Stimulated activated CD4-positive, alpha-beta T cell treated with anti-CD3 and anti-CD28 coated beads, Interleukin-4, amount 100 ng/mL, for 4 hours (primary cell): ENCODE data around the gene TOR2A.
A peak's percentile ranks its signal among the peaks of the same experiment; 100 is the strongest.

Source experiments
- DNase-seq, 2 experiments: peaks; one replicate each; pipeline ENCODE4 v3.0.0-alpha.2; 2020

The TOR2A gene

DNA sequence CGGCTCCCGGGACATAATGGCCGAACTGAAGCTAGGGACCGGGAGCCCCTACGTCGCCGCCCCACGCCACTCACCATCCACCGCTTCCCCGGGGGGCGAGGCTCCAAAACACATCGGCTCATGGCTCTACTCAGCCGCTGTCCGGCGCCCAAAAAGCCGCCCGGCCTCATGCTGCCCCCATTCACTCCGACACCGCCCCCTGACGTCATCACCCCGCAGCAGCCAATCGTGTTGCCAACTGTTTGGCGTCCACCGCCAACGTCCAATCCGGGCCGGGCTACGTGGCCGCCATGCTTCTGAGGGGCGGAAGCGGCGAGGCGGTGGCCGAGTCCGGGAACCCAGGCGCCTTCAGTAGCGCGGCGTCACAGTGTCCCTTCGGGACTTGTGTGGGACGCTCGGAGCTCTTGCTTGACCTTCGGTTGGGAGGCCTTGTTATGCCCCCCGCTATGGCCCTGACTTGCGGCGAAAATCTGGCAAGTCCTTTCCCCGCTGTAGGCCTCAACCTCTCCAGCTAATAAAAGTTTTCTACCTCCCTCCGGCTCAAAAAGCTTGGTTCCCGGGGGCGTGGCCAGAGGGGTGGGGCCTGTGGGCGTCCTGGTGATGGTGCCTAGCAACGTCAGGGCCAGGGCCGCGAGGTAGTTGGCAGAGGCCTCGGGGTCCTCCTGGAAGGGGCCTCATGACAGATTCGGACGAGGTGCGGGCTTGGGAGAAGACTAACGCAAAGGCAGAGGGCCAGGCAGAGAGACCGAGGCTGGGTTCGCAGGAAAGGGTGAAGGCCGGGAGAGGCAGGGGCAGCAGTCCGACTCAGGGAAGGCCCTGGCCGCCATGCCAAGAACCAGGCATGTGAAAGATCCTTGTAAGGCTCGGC is 19.4 kb downstream of the TOR2A start, which contains the start of the genes PTRH1 and TTC16:
Gene PTRH1, minus strand, starts transcription at position 194 of the 868 bp plus-strand sequence. Its CDS starts 24 bp downstream, at position 170.
Gene TTC16, plus strand, starts transcription at position 610 of the 868 bp plus-strand sequence. Its CDS starts 67 bp downstream, at position 677.
- DNase-seq, result peak; percentile 94 to 98

DNA sequence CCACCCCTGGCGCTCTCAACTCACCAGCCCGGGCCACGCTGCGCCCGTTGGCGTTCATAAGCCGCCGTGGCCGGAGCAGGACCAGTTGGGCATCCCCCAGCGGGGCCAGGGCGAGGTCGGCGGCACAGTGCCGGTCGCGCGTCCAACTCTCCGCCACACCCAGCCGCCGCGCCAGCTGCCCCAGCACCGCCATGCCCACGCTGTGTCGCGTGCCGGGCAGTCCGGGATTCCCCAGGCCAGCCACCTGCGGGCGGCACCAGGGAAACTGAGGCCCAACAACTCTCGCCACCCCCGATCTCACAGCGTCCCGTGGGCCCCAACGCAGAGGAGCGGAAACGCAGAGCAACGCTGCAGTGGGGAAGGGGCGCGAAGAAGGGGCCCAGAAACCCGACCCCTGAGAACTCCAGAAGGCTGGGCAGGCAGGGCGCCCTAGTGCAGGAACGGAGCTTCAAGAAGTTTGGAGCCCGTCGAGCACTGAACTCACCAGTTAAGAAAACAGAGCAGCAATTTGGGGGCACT is 20.1 kb downstream of the TOR2A start:
- peak in 1 of 2 experiments; percentile 13 for DNase-seq

GRCh38 chr9:127714020-127714750 is 20.9 kb downstream of the TOR2A start:
- DNase-seq, result no peak

DNA sequence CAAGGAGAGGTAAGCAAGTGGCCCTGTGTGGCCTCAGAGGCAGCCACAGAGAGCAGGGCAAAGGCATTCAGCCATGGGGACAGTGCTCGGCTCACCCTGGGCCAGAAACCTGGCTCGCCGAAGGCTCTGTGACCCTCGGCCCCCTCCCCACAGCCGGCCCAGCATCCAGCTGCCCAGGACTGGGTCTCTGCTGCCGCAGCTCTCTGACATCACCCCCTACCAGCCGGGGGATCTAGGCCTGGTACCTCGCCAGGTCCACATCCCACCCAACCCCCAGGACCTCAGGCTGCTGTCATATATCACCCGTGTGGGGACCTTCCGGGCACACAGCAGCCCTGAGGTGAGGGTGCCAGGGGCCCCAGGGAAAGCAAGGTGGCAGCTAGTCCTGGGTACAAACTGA is 22.2 kb downstream of the TOR2A start:
- no peak for DNase-seq

GRCh38 chr9:127712371-127712770 is 22.7 kb downstream of the TOR2A start:
- DNase-seq, result no peak

DNA sequence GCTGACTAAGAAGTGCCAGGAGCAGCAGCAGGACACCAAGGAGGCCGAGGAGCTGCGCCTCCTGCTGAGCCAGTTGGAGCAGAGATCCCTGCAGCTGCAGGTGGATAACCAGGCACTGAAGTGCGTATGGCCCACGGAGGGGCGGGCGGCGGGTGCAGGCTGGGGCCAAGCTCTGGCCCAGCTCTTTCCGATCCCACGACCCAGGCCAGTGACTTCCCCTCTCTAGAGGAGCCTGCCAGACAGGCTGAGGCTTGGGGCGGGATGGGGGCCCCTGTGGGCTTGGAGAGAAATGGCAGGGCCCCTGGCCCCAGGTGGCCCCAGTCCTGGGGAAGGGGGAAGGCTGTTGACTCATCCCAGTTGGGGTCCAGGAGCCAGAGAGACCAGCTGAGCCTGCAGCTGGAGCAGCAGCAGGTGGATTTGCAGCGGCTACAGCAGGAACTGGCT is 23.2 kb downstream of the TOR2A start:
- DNase-seq, result no peak

GRCh38 chr9:127711226-127711701 is 23.8 kb downstream of the TOR2A start:
- DNase-seq, result no peak

- DNase-seq, result no peak
Observed at GRCh38 chr9:127710204-127710783, 24.8 kb downstream of the TOR2A start.

GRCh38 chr9:127708952-127709587 is 26.0 kb downstream of the TOR2A start:
- DNase-seq, result no peak

- DNase-seq, result peak in 1 of 2 experiments; percentile 14
Observed at GRCh38 chr9:127707766-127708165, 27.3 kb downstream of the TOR2A start.

GRCh38 chr9:127706836-127707241 is 28.3 kb downstream of the TOR2A start, which contains the start of gene CFAP157:
Gene CFAP157 (plus strand): TSS chr9:127706988. CDS start chr9:127707032, 44 bp downstream.
- DNase-seq, result no peak

- no peak for DNase-seq
Observed at GRCh38 chr9:127705577-127706379, 29.3 kb downstream of the TOR2A start.

DNA sequence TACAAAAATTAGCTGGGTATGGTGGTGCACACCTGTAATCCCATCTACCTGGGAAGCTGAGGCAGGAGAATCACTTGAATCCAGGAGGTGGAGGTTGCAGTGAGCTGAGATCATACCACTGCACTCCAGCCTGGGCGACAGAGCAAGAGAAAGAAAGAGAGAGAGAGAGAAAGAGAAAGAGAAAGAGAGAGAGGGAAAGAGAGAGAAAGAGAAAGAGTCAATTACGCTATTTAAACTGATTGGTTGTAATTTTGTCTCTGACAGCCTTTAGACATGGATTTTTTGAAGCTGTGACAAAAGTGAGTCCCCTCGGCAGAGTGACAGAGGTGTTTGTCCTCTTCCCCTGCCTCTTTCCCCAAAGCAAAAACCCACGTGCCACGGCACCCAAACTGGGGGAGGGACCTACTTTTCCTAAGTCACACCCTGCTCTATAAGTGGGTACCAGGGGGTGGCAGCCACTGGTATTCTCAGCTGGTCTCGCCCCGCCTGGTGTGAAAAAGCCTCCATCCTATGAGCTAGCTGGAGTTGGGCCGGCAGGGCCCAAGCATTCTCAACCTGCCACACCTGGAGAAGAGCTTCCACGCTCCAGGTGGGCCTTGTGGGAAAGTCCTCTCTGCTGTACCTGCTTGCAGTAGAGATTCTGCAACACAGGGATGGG is 31.7 kb downstream of the TOR2A start:
- DNase-seq, result no peak

- DNase-seq, result no peak
Observed at GRCh38 chr9:127700594-127701255, 34.4 kb downstream of the TOR2A start.

- DNase-seq, result no peak
Observed at GRCh38 chr9:127700140-127700539, 35.0 kb downstream of the TOR2A start.

DNA sequence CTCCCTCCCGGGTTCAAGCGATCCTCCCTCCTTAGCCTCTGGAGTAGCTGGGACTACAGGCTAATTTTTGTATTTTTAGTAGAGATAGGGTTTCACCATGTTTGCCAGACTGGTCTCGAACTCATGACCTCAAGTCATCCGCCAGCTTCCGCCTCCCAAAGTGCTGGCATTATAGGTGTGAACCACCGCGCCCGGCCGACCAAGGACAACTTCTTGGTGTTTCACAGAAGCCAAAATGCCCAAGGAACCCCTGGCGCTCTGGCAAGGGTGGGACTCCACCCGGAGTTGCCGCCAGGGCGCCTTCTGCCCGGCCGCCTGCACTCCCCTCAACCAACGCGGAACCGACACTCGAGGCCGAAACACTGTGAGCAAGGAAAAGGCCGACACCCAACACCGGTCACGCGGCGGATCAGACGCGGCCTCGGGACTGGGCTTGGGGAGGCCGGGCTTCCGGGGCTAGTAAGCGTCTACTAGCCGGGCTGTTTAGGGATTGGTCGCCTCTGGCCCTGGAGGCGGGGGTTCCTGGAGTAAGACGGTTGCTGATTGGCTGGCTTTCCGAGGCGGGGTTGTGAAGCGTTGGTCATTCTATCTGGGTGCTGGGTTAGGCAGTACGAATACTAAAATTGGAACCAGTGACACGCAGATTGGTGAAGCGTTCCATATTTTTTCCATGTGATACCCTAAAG is 36.0 kb downstream of the TOR2A start:
- DNase-seq, result peak; percentile 78 to 82

- no peak for DNase-seq
Observed at GRCh38 chr9:127698386-127698785, 36.7 kb downstream of the TOR2A start.

DNA sequence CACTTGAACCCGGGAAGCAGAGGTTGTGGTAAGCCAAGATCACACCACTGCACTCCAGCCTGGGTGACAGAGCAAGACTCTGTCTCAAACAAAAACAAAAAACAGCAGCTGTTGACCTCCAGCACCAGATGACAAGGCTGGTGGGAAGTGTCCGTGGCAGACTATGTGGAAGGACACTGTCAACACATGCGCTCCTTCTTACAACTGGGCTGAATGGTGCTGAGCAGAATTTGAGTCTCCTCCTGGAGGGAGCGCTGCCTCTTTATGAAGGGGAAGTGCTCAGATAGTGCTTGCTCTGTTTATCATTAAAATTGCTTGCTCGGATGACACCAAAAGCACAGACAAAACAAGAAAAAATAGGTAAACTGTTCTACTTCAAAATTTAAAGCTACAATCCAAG is 37.5 kb downstream of the TOR2A start:
- no peak for DNase-seq

- DNase-seq, result no peak
Observed at GRCh38 chr9:127694890-127695720, 40.0 kb downstream of the TOR2A start.
